ENCODE results near the gene STRN4. TPM values are rescaled to one million over a fixed set of nuclear protein-coding genes. Genes with fewer than 3 reads are reported as not detected.
"Not testable (repeated sequence)": the region's sequence is repeated elsewhere in the genome, so short reads cannot be mapped to it uniquely, and the experiment has no call there.

The STRN4 gene
- 46.1 TPM for total RNA-seq

DNA sequence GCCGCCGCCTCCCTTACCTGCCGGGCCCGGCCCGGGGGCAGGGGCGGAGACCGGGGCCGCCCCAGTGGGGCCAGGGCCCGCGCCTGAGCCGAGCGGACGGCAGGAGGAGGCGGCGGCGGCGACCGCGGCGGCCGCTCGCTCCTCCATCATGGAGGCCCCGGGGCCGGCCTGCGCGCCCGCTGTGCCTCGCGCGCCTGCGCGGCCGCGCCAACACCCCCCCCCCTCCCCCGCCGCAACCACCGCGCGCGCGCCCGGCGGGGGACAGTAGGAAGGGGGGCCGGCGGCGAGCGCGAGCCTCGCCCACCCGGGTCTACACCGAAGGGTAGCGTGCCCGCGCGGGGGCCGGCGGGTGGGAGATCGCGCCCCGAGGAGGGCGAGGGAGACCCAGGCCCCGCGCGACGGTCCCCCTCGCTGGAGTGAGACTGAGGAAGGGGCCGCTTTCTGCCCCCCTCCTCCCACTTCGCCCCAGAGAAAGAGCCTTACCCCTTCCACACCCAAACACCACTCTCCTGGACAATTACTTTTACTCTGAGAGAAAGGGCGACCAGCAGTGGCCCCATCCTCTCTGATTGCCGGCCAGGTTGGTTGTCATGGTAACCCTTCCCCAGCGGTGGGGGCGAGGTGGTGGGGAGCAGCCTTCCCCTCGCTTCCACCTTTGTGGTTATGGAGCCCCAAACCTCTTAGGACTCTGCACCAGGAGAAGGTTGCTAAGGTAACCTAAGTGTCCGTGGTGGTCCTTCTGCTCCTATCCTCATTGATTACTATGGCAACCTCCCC, at the start of gene STRN4:
TSS of gene STRN4 (minus strand) at position 170 of the 777 bp plus-strand sequence. CDS start at position 150, 20 bp downstream.
- DNase-seq: peak; percentile 84

- no peak for DNase-seq
Observed at GRCh38 chr19:46791944-46792343, 45.7 kb upstream of the STRN4 start.

GRCh38 chr19:46789371-46789770, 43.1 kb upstream of the STRN4 start:
- DNase-seq: no peak

- no peak for DNase-seq
Observed at GRCh38 chr19:46788968-46789338, 42.7 kb upstream of the STRN4 start.

DNA sequence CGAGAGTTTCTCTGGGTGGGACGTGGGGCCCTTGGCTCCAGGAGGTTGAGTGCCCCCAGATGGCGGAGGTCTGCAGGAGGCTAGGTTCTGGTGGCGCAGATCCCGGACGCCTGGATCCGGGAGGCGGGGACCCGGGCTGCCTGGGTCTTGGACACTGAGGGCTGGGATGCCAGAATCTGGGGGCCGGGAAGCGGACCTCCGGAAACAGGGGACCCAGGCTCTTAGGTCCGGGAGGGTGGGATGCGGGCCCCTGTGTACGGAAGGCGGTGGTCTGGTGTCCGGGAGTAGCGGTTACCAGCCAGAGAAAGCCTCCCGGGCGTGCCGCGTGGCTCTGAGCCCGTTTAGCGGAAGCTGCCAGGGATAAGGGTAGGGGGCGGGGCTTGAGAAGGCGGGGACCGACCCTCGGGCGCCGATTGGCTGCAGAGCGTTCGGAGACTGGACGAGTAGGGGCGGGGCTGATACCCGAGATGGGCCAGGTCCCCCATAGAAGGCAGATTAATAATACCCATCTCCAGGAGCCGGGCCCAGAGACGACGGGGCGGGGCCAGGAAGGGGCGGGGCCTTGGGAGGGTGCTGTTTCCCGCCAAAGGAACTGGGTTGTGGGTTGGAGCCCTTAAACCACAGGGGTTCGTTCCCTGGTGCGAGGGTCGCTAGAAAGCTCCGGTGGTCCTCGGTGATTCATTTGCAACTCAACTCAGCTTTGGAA, 42.2 kb upstream of the STRN4 start, which contains the start of gene SLC1A5:
TSS of gene SLC1A5 (minus strand) at position 333 of the 706 bp plus-strand sequence. CDS start 629 bp downstream, outside the sequence.
- peak; percentile 97 for DNase-seq

DNA sequence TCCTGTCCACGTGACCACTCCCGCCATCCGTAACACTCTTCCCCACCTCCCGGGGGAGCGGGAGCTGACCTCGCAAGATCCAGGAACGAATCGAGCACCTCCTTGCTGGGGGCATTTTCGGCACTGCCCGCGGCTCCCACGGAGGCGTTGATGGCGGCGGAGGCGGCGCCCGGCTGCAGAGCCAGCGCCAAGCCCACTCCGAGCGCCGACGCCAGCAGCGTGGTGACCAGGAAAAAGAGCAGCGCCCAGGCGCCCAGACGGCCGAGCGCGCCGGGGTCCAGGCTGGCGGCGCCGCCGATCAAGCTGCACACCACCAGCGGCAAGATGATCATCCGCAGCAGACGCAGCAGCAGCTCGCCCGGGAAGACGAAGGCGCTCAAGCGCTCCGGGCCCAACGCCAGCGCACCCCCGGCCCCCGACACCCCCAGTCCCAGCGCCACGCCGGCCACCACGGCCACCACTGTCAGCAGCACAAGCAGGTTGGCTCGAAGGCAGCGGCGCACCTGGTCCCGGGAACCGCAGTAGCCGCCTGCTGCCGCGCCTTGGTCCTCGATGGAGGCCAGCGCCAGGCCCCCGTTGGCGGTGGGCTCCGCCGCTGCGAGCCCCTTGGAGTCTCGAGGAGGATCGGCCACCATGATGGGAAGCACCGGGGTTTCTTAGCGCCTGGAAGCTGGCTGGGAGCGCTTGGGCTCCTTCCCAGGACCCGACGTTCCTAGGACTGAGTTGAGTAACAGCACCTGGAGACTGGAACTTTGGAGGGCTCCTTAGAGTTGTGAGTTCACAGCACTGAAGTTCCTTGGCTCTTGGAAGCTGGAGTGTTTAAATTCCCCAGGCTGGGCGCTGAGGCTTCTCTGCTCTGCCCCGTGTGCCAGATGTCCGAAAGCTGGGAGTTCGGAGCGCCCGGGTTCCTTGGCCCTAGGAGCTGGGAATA, 41.3 kb upstream of the STRN4 start:
- peak; percentile 60 for DNase-seq

- DNase-seq: no peak
Observed at GRCh38 chr19:46787040-46787330, 40.7 kb upstream of the STRN4 start.

GRCh38 chr19:46786236-46787039, 40.2 kb upstream of the STRN4 start:
- DNase-seq: peak; percentile 94

- DNase-seq: no peak
Observed at GRCh38 chr19:46785980-46786235, 39.7 kb upstream of the STRN4 start.

- DNase-seq: no peak
Observed at GRCh38 chr19:46785054-46785979, 39.1 kb upstream of the STRN4 start.

GRCh38 chr19:46784262-46785053, 38.2 kb upstream of the STRN4 start:
- peak; percentile 47 for DNase-seq

DNA sequence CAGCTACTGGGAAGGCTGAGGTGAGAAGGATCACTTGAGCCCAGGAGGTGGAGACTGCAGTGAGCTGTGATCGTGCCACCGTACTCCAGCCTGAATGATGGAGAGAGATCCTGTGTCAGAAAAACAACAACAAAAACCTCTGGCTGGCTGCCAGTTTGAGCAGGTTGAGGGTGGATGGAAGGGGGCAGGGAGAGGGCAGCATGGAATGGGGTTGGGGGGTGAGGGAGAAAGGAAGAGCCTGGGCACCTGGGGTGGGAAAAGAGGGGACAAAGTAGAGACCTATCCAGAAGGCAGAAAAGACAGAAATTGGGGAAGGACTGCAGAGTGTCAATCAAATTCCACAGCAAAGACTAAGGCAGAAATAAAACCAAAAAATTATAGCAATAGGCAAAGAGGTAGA, 37.4 kb upstream of the STRN4 start:
- DNase-seq: no peak

GRCh38 chr19:46782355-46783019, 36.2 kb upstream of the STRN4 start:
- DNase-seq: no peak

- DNase-seq: not testable (repeated sequence)
Observed at GRCh38 chr19:46777956-46778645, 31.9 kb upstream of the STRN4 start.

- no peak for DNase-seq
Observed at GRCh38 chr19:46776927-46777911, 31.0 kb upstream of the STRN4 start.

- no peak for DNase-seq
Observed at GRCh38 chr19:46775642-46776258, 29.5 kb upstream of the STRN4 start.

DNA sequence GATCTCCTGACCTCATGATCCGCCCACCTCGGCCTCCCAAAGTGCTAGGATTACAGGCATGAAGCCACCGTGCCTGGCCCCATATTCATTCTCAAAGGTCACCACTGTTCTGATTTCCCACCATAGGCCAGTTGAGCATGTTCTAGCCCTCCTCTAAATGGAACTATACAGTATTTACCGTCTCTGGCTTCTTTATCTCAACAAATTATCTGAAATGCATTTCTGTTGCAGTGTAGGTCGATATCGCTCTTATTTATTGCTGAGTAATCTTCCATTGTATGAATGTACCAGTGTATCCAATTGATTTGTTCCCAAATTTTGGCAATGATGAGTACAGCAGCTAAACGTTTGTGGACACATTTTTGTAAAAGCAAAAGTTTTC, 26.8 kb upstream of the STRN4 start:
- no peak for DNase-seq

Data from tongue (tissue), 2 donors.